HepG2 (cell line): ENCODE data around the gene TCF25. TPM values are rescaled to one million over a fixed set of nuclear protein-coding genes. Genes with fewer than 3 reads are reported as not detected.
A peak's percentile ranks its signal among the peaks of the same experiment; 100 is the strongest.

Experiments used
- ATF1 ChIP-seq: IDR thresholded peaks from 2 replicates; pipeline ENCODE4 v1.6.1; 2016; ENCODE audit warnings: mild to moderate bottlenecking, control low read depth
- CBFB ChIP-seq: sonication (generic); formaldehyde crosslinking; IDR thresholded peaks from 2 replicates; pipeline ENCODE4 v1.4.0; 2020; ENCODE audit warnings: missing genetic modification reagents
- DMAP1 ChIP-seq: IDR thresholded peaks from 2 replicates; pipeline ENCODE4 v1.6.1; 2016
- E2F2 ChIP-seq: sonication (generic); formaldehyde crosslinking; IDR thresholded peaks from 2 replicates; pipeline ENCODE4 v1.4.0; 2020; ENCODE audit warnings: missing genetic modification reagents, borderline replicate concordance
- ELF3 ChIP-seq: IDR thresholded peaks from 2 replicates; pipeline ENCODE4 v1.6.1; 2016; ENCODE audit warnings: missing genetic modification reagents, missing compliant biosample characterization
- HMG20B ChIP-seq: conservative IDR thresholded peaks from 2 replicates; pipeline ENCODE4 v1.6.1; 2016; ENCODE audit warnings: missing genetic modification reagents, missing compliant biosample characterization
- MLX ChIP-seq: IDR thresholded peaks from 2 replicates; pipeline ENCODE4 v1.6.1; 2016
- MTERF4 ChIP-seq: sonication (generic); formaldehyde crosslinking; IDR thresholded peaks from 2 replicates; pipeline ENCODE4 v1.8.0; 2023; ENCODE audit warnings: mild to moderate bottlenecking, missing genetic modification reagents
- PREB ChIP-seq: sonication (generic); formaldehyde crosslinking; IDR thresholded peaks from 2 replicates; pipeline ENCODE4 v1.4.0; 2020; ENCODE audit warnings: missing genetic modification reagents
- SRSF1 ChIP-seq: fragments of 200-400 bp; formaldehyde crosslinking; optimal IDR thresholded peaks from 2 replicates; pipeline ENCODE3; 2017; ENCODE audit warnings: mild to moderate bottlenecking, low read depth, low read length, moderate library complexity
- THAP8 ChIP-seq: sonication (generic); formaldehyde crosslinking; IDR thresholded peaks from 2 replicates; pipeline ENCODE4 v1.5.1; 2020; ENCODE audit warnings: missing genetic modification reagents, mild to moderate bottlenecking, borderline replicate concordance
- UBTF ChIP-seq: sonication (generic); formaldehyde crosslinking; IDR thresholded peaks from 2 replicates; pipeline ENCODE4 v1.4.0; 2020; ENCODE audit warnings: mild to moderate bottlenecking, missing genetic modification reagents
- YEATS2 ChIP-seq: sonication (generic); formaldehyde crosslinking; IDR thresholded peaks from 2 replicates; pipeline ENCODE4 v1.4.0; 2020; ENCODE audit warnings: missing genetic modification reagents, borderline replicate concordance
- ZNF280D ChIP-seq: sonication (generic); formaldehyde crosslinking; IDR thresholded peaks from 2 replicates; pipeline ENCODE4 v1.5.1; 2020; ENCODE audit warnings: mild to moderate bottlenecking, missing genetic modification reagents
- ZNF552 ChIP-seq: sonication (generic); formaldehyde crosslinking; IDR thresholded peaks from 2 replicates; pipeline ENCODE4 v1.9.0; 2022; ENCODE audit warnings: missing genetic modification reagents, mild to moderate bottlenecking, borderline replicate concordance
- ZNF557 ChIP-seq: sonication (generic); formaldehyde crosslinking; IDR thresholded peaks from 2 replicates; pipeline ENCODE4 v1.4.0; 2020; ENCODE audit warnings: missing genetic modification reagents
- ZNF644 ChIP-seq: IDR thresholded peaks from 2 replicates; pipeline ENCODE4 v1.6.1; 2016; ENCODE audit warnings: low read depth
- ZNF883 ChIP-seq: sonication (generic); formaldehyde crosslinking; IDR thresholded peaks from 2 replicates; pipeline ENCODE4 v1.5.1; 2020; ENCODE audit warnings: mild to moderate bottlenecking, missing genetic modification reagents; ENCODE audit errors: not compliant biosample characterization
- ZSCAN21 ChIP-seq: sonication (generic); formaldehyde crosslinking; IDR thresholded peaks from 2 replicates; pipeline ENCODE4 v1.8.0; 2022; ENCODE audit warnings: mild to moderate bottlenecking, missing genetic modification reagents, moderate library complexity, borderline replicate concordance
- polyA plus RNA-seq, 8 experiments: library from polyadenylated mRNA; depleted of rRNA in 3 of 8; stranded (reverse) in 7 of 8; unstranded in 1 of 8; fragments of >200 nt; fragmentation: Illumina TruSeq in 4 of 8; extraction: Trizol in 4 of 8; gene quantifications; 2 replicates each; pipeline versions ENCODE4 v1.2.1 to v1.2.3, GENCODE V29; 2011 to 2016; ENCODE audit warnings: low read depth in 4 of 8, missing spikeins in 1 of 8, mixed read lengths in 1 of 8; ENCODE audit not compliant: insufficient read depth in 1 of 8
- total RNA-seq, 5 experiments: library from RNA; depleted of rRNA; stranded (reverse); fragments of >200 nt; fragmentation: Illumina TruSeq; extraction: Trizol; gene quantifications; 2 replicates each; pipeline ENCODE4 v1.2.3, GENCODE V29; 2016; ENCODE audit warnings: low read depth in 1 of 5

Gene TCF25
- total and polyA plus RNA-seq, 2 of the 13 experiments (the other 11 are each of a cell fraction or from before 2014, with no cell fraction given) = 138 to 206 TPM

GRCh38 chr16:89922884-89923639 is 49.7 kb downstream of the TCF25 start, which contains the start of gene TUBB3 (continued):
- TF ChIP-seq UBTF = peak; percentile 43; the same call in 1 of the 2 replicates
- TF ChIP-seq ZNF280D = no peak
- TF ChIP-seq ZNF883 (CRISPR knock-in tag) = peak; percentile 3
- TF ChIP-seq ZNF644 (CRISPR knock-in tag) = no peak
- peak; percentile 60 for TF ChIP-seq ZNF552
- TF ChIP-seq THAP8 (CRISPR knock-in tag) = no peak
- no peak for TF ChIP-seq PREB (CRISPR knock-in tag)
- TF ChIP-seq ATF1 (CRISPR knock-in tag) = no peak
- TF ChIP-seq ZNF557 (CRISPR knock-in tag) = no peak
- no peak; the same call in 1 of the 2 replicates for TF ChIP-seq HMG20B (CRISPR knock-in tag)
- peak; percentile 93 for TF ChIP-seq ZSCAN21 (CRISPR knock-in tag)
- peak; percentile 51 for TF ChIP-seq SRSF1
- peak; percentile 40; the same call in 1 of the 2 replicates for TF ChIP-seq ELF3 (CRISPR knock-in tag)
- no peak for TF ChIP-seq YEATS2 (CRISPR knock-in tag)
- peak; percentile 63; the same call in 1 of the 2 replicates for TF ChIP-seq CBFB (CRISPR knock-in tag)
- TF ChIP-seq MTERF4 (CRISPR knock-in tag) = peak; percentile 58; the same call in 1 of the 2 replicates
- TF ChIP-seq E2F2 (CRISPR knock-in tag) = no peak
- no peak for TF ChIP-seq MLX (CRISPR knock-in tag)
- TF ChIP-seq DMAP1 (CRISPR knock-in tag) = no peak; the same call in none of the 2 replicates
